ENCODE results near the gene LDHB.

- TF ChIP-seq CTCF (IDR thresholded peaks at IDR 0.05): no peak
- no peak for TF ChIP-seq EP300 (IDR thresholded peaks at IDR 0.05)
- TF ChIP-seq POLR2AphosphoS5 (IDR thresholded peaks at IDR 0.05): no peak
Observed at GRCh38 chr12:21642707-21643389, 14.8 kb downstream of the LDHB start.

Measured in esophagus muscularis mucosa (tissue), 4 donors.